ENCODE measurements around the gene SH3BGRL.
"Not testable (repeated sequence)": the region's sequence is repeated elsewhere in the genome, so short reads cannot be mapped to it uniquely, and the experiment has no call there.

Gene SH3BGRL

GRCh38 chrX:81259714-81260395, 58.0 kb downstream of the SH3BGRL start:
- DNase-seq, result no peak

- no peak for DNase-seq
These were observed 59.7 kb downstream of the SH3BGRL start for GRCh38 chrX:81261576-81261975.

- no peak for DNase-seq
These were observed 61.2 kb downstream of the SH3BGRL start for GRCh38 chrX:81263059-81263458.

- no peak for DNase-seq
These were observed 76.7 kb downstream of the SH3BGRL start for GRCh38 chrX:81278616-81279015.

GRCh38 chrX:81280148-81280547, 78.2 kb downstream of the SH3BGRL start:
- DNase-seq, result no peak

- DNase-seq, result no peak
These were observed 84.2 kb downstream of the SH3BGRL start for GRCh38 chrX:81286075-81286474.

GRCh38 chrX:81286608-81287007, 84.7 kb downstream of the SH3BGRL start:
- no peak for DNase-seq

GRCh38 chrX:81291996-81292395, 90.1 kb downstream of the SH3BGRL start:
- no peak for DNase-seq

- no peak for DNase-seq
These were observed 92.2 kb downstream of the SH3BGRL start for GRCh38 chrX:81294101-81294500.

GRCh38 chrX:81301877-81302276, 100.0 kb downstream of the SH3BGRL start:
- no peak for DNase-seq

GRCh38 chrX:81304563-81304962, 102.7 kb downstream of the SH3BGRL start:
- DNase-seq, result no peak

- no peak for DNase-seq
These were observed 103.3 kb downstream of the SH3BGRL start for GRCh38 chrX:81305240-81305639.

GRCh38 chrX:81308086-81308829, 106.4 kb downstream of the SH3BGRL start:
- no peak for DNase-seq

GRCh38 chrX:81316163-81316562, 114.3 kb downstream of the SH3BGRL start:
- no peak for DNase-seq

GRCh38 chrX:81331653-81332052, 129.8 kb downstream of the SH3BGRL start:
- not testable (repeated sequence) for DNase-seq

- DNase-seq, result no peak
These were observed 134.7 kb downstream of the SH3BGRL start for GRCh38 chrX:81336455-81337152.

GRCh38 chrX:81337805-81338204, 135.9 kb downstream of the SH3BGRL start:
- DNase-seq, result no peak

GRCh38 chrX:81338924-81339323, 137.0 kb downstream of the SH3BGRL start:
- DNase-seq, result no peak

GRCh38 chrX:81345296-81345695, 143.4 kb downstream of the SH3BGRL start:
- not testable (repeated sequence) for DNase-seq

Data from stimulated activated CD4-positive, alpha-beta T cell treated with anti-CD3 and anti-CD28 coated beads, Interleukin-1b, Interleukin-23, amount 100 ng/mL, for 48 hours (primary cell).